Stimulated activated CD4-positive, alpha-beta T cell treated with anti-CD3 and anti-CD28 coated beads, Interleukin-2, amount 100 ng/mL, for 24 hours (primary cell): Measurements from ENCODE around the gene TECRL.

Experiments used
- DNase-seq, 2 donors: peaks; one replicate each; pipeline ENCODE4 v3.0.0-alpha.2; 2020

The TECRL gene

GRCh38 chr4:64326507-64326906, 82.7 kb downstream of the TECRL start:
- DNase-seq = no peak

GRCh38 chr4:64306255-64306565, 103.0 kb downstream of the TECRL start:
- no peak for DNase-seq

- no peak for DNase-seq
Measured at GRCh38 chr4:64305565-64306254, 103.5 kb downstream of the TECRL start.

DNA sequence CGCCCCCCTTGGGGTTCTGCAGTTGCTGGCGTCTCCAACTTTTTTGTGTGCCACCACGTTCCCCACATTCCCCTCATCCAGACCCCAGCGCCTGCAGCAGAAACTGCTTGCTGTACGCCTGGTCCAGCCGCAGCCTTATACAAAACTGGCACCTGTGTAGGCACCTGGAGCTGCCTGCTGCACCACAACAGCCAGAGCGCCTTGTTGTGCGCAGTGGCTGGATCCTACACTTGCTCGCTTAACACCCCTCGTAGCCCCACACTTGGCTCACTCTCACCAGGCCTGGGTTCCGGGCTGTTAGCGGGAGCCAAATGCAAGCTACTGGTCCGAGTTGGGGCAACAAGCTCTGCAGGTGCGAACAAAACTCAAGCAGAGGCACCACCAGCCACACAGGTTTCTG, 136.8 kb downstream of the TECRL start:
- no peak for DNase-seq

- no peak for DNase-seq
Measured at GRCh38 chr4:64271601-64272081, 137.6 kb downstream of the TECRL start.

- no peak for DNase-seq
Measured at GRCh38 chr4:64266669-64267068, 142.6 kb downstream of the TECRL start.

DNA sequence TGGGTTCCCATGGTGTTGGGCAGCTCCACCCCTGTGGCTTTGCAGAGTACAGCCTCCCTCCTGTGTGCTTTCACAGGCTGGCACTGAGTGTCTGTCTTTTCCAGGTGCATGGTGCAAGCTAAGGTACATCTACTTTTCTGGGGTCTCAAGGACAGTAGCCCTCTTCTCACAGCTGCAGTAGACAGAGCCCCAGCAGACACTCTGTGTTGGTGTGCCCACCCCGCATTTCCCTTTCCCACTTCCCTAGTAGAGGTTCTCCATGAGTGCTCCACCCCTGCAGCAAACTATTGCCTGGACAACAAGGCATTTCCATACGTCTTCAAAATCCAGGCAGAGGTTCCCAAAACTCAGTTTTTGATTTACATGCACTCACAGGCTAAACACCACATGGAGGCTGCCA, 143.0 kb downstream of the TECRL start:
- DNase-seq = no peak

GRCh38 chr4:64251781-64252180, 157.5 kb downstream of the TECRL start:
- no peak for DNase-seq

GRCh38 chr4:64250488-64250887, 158.8 kb downstream of the TECRL start:
- DNase-seq = no peak

GRCh38 chr4:64250061-64250460, 159.2 kb downstream of the TECRL start:
- no peak for DNase-seq

- no peak for DNase-seq
Measured at GRCh38 chr4:64248186-64248585, 161.1 kb downstream of the TECRL start.

DNA sequence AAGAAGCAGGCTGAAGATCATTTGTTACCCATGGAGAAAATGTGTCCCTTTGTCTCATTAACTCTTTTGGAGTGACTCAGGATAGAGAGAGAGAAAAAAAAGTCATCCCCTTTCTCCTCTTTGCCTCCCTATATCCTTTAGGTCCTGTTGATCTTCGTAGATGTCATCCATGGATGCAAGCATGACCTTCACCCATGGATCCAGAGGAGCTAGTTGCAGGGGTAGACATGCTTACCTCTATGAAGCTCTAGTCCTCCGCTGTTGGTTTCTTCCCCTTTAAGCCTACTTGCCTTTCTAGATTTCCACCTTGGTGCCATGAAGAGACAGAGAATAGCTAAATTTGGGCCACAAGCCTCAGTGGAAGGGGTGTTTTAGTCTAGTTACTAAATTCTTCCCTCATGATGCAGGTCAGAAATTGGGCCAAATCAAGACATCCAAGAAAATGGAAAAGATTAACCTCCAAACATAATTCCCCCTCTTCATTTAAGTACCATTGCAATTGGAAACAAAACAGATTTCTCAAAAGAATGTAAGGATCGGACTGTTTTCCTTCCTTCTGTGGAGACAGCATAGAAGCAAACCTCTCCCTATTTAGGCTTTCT, 178.4 kb downstream of the TECRL start:
- no peak for DNase-seq
